GM18498 (cell line): ENCODE data around the gene WEE1.
A peak's percentile ranks its signal among the peaks of the same experiment; 100 is the strongest.

ENCODE experiments used
- ATAC-seq: cut with Tn5 transposase; IDR thresholded peaks from one replicate; pipeline ENCODE4 v1.9.1; 2021; ENCODE audit warnings: mild to moderate bottlenecking, moderate library complexity; ENCODE audit not compliant: unreplicated experiment

Gene WEE1

DNA sequence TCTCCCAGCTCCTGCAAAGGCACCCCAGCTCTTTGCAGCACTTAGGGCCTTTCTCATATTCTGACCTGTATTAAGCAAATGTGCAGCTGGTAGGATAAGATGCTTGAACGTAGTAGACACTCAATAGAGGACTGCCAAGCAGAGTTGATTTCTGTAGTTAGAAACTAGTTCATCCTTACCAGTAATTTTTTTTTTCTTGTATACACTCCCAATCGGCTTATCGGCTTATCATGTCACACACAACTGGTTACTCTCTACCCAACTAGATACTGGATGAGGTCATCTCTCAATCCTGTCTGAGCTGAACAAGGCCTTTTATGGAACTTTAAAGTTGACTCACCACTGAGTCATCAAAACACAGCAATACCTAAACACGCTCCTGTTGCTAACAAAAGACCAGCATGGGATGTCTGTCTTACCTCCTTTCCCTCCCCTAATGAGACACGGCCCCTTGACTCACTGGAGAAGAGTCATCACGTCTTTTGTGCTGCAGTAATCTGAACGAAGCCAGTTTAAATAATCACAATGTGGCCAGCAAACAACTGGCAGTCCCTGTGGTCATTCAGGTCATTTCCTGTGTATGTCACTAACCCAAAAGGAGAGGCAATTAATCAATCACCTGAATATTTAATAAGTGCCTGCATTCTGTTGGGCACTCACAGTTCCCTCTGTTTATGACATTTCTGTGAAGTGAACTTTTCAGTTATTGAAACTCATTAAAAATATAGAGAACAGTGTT lies 7.5 kb upstream of the WEE1 start:
- ATAC-seq = peak; percentile 83

DNA sequence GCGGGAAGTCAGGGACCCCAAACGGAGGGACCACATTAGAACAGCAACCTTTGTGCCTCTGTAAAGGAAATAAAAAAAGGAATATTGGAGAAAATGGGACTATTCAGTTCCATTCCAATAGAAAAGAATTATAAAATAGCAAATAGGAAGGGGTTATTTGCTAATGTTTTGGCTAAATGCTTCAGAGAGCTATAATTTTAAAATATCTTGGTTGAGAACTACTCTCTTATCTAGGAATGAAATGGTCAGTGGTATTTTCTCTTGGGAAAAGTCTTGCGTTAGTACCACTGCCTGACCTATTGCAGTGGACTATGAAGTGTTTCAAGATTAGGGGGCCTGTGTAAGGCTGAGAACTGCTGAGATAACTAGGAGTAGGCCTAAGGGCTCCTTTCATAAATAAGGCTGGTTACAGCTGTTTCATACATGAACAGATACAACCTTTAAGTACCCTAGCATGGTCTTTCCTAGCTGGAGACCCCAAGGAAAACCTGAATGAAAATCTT lies 6.9 kb upstream of the WEE1 start:
- ATAC-seq = no peak

DNA sequence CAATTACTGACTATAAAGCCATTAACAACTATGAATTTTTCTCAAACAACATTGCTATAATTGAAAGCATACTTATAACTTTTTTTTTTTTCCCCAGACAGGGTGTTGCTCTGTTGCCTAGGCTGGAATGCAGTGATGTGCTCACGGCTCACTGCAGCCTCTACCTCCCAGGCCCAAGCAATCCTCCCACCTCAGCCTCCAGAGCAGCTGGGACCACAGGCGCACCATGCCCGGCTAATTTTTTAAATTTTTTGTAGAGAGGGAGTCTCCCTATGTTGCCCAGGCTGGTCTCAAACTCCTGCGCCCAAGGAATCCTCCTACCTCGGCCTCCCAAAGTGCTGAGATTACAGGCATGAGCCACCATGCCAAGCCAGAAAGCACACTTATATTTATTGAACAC lies 6.1 kb upstream of the WEE1 start:
- ATAC-seq = no peak

DNA sequence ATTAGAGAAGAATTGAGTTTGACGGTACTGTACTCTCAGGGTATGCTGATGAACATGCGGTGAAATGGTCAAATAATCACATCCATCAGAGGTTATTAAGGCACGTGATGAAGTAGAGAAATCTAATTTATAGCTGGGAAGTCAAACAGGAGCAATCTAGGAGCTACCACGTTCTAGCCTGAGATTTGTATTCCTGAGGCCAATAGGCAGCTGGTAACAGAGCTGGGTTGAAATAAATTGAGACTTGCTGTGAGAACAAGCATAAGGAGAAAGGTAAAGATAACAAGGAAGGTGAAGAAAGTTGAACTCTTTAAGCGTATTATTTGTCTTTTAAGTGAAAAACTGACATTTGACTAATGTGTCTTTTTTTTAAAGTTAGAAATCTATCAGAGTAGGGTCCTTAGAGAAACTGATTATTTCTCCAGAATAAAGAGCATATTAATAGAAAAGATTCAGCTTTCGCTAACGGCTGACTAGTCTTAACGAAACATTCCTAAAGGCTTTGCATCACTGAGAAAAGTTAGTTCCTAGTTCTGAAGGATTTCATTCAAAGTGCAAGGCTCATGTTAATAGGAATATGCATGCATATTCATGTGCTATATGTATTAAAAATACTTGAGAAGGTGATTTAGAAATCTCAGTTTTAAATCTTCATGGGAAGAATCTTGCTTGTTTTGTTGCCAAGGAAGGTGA lies 5.2 kb upstream of the WEE1 start:
- no peak for ATAC-seq

DNA sequence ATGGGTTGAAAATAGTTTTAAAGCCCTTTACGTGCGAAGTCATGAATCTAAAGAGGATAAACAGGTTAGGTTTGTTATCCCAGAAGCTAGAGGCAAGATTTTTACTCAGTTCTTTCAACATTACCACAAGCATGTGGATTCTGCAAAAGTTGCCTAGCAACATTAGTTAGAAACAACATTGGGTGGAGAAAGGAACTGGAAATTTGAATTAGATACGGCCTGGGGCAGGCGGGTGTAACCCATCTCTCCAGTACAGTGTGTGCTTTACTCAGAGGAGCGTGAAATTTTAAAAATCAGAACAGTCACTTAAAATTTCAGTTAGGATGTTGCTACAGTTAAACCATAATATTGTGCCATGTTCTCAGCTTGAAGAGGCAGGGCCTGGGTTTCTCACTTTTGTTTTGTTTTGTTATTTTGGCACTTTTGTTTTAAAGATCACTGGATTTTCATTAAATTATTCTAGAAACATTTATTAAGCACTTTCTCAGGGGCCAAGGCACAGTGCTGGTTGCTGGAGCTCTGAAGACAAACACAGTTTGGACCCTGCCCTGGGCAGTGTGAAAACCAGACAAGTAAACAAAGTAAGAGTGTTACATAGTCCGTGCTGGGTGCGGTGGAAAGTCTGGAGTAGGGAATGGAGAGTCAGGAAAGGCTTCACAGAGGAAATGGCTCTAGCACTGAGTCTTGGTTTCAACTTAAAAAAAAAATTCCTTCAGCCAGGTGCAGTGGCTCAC lies 4.4 kb upstream of the WEE1 start:
- ATAC-seq = no peak

DNA sequence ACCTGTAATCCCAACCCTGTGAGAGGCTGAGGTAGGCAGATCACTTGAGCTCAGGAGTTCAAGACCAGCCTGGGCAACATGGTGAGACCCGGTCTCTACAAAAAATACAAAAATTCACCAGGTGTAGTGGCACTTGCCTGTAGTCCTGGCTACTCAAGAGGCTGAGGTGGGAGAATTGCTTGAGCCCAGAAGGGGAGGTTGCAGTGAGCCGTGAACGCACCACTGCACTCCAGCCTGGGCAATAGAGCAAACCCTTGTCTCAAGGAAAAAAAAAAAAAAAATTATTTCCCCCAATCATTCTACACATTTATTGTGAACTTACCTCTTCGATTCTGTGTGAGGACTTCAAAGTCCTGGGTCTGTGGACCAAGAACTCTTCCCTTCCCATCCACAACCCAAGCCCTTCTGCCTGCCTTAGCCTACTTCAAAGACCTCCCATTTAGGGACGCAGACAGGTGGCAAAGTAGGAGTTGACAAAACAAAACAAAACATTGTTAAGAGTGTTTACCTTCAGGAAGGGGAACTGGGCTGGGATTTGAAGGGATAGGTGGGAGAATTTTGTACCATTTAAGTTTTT lies 3.8 kb upstream of the WEE1 start:
- no peak for ATAC-seq

DNA sequence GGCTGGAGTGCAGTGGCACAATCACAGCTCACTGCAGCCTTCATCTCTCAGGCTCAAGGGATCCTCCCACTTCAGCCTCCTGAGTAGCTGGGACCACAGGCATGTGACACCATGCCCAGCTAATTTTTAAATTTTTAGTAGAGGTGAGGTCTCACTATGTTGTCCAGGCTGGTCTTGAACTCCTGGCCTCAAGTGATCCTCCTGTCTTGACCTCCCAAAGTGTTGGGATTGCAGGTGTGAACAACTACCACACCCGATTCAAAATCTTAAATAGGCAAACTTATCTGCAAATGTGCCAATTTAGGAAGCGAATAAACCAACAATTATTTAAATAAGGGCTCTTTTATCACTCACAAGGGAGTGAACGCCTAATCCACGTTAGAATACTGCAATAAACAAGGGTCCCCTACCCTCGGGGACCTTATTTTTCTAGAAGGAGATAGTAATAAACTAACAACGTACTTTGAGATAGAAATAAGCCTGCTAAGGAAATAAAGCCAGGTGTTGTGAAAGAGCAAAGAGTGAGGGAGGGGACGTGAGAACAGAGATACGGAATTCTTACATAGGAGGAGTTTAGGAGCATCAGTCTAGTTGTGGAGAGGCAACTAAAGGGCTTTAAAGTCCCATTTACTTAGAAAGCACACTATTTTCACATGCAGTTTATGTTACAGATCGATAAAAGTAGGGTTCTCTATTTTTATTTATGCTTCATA lies 3.0 kb upstream of the WEE1 start:
- ATAC-seq = no peak

DNA sequence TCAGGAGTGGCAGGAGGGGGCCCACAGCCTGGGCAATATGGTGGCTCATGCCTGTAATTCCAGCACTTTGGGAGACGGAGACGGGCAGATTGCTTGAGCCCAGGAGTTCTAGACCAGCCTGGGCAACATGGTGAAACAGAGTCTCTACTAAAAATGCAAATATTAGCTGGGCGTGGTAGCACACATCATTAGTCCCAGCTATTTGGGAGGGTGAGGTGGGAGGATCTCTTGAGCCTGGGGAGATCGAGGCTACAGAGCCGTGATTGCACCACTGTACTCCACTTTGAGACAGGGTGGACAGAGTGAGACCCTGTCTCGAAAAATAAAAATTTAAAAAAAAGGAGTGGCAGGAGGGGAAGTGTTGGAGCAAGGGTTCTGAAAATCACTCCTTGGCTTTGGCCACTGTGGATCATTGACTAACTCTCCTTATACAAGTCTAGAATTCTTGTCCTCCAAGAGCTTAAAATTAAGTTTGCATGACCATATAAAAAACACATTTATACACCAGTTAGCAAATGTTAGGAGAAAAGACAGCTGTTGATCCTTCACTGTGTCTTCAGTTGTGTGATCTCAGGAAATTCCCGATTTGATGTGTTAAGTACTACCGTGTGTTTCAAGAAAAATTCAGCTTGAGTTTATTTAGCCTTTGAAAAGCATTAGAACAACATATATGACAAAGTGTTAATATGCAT lies 2.3 kb upstream of the WEE1 start:
- ATAC-seq = no peak

DNA sequence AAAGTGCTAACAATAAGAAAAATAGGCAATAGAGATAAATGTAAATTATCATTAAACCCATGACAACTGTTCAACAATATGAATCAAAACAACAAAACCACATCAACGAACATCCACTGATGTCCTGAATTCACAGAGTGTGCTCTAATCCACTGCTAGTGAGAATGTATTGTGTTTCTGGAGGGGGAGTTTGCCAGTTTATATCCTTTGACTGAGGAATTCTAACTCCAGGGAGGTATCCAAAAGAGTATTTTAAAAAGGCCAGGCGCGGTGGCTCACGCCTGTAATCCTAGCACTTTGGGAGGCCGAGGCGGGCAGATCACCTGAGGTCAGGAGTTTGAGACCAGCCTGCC lies 1.7 kb upstream of the WEE1 start:
- no peak for ATAC-seq

DNA sequence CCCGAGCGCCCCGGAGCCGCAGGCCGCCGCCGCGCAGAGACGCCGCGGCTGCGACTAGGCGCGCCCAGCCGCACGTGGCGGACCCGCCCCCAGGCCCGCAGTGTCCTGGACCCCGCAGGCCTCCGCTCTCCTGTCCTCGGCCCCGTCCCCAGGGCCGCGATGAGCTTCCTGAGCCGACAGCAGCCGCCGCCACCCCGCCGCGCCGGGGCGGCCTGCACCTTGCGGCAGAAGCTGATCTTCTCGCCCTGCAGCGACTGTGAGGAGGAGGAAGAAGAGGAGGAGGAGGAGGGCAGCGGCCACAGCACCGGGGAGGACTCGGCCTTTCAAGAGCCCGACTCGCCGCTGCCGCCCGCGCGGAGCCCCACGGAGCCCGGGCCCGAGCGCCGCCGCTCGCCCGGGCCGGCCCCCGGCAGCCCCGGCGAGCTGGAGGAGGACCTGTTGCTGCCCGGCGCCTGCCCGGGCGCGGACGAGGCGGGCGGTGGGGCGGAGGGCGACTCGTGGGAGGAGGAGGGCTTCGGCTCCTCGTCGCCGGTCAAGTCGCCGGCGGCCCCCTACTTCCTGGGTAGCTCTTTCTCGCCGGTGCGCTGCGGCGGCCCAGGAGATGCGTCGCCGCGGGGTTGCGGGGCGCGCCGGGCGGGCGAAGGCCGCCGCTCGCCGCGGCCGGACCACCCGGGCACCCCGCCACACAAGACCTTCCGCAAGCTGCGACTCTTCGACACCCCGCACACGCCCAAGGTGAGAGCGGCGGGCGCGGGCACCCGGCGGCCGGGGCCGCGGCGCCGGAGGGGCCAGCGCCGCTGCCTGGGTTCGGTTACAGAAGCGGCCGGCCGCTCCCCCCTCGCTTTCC lies 528 bp downstream of the WEE1 start:
- peak; percentile 9 for ATAC-seq

DNA sequence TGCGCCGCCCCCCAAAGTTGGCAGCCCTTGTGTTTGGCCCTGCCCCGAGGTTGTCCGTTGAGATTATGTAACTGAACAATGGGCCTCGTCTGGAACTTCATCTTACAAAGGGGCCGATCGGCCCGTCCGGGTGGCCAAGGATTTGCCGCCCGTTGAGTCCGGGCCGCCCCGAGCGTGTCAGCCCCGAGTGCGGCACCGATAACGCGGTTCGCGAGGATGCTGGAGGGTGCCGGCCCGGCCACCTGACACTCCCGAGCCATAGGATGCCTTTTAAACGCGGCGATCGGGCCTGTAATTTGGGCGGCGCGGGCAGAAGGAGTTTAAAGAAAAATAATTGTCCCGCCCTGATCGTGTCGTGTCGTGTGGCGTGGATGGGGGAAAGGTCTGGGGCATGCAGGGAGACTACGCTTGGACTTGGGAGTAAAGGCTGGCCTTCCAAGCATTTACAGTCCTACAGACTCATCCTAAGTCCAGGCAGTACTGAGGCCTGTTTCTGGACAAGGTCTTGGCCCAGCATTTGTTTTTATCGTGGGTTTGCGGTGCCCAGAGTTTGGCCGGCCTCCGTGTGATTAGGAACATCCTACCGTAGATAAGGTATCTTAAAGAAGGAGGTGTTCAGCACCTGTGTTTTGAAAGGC lies 1.3 kb downstream of the WEE1 start:
- ATAC-seq = no peak

DNA sequence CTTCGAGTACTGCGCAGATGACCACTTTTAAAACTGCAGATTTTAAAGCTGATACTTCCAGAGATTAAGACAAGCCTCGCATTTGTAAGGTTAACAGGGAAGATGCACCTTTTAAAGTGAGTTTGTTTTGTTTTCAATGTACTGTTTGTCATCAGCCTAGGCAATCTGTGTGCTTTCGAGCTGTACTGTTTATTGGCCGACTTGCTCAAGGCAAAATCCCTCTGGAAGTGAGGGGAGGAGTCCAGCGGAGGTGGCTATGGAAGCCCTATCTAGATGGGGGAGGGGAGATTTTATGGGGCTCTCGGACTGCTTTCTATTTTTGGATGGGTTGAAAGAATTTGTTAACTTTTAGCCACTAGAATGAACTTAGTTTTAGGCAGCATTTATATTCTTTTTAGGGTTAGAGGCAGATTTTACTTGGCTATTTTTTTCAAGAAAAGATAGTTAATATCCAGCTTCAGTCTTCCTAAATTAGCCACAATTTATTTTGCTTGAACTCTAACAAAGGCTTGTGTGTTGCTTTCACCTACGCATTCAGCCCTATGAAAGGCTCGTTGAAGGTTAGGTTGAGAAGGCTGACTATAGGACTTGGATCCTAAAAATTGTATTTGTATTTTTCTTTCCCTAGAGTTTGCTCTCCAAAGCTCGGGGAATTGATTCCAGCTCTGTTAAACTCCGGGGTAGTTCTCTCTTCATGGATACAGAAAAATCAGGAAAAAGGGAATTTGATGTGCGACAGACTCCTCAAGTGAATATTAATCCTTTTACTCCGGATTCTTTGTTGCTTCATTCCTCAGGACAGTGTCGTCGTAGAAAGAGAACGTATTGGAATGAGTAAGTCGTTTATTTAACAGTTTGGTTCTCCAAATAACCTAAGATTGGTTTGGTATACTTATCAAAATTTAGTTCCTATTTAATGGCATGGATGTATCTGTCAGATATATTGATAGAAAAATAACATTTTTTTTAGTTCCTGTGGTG lies 2.1 kb downstream of the WEE1 start:
- ATAC-seq = no peak

DNA sequence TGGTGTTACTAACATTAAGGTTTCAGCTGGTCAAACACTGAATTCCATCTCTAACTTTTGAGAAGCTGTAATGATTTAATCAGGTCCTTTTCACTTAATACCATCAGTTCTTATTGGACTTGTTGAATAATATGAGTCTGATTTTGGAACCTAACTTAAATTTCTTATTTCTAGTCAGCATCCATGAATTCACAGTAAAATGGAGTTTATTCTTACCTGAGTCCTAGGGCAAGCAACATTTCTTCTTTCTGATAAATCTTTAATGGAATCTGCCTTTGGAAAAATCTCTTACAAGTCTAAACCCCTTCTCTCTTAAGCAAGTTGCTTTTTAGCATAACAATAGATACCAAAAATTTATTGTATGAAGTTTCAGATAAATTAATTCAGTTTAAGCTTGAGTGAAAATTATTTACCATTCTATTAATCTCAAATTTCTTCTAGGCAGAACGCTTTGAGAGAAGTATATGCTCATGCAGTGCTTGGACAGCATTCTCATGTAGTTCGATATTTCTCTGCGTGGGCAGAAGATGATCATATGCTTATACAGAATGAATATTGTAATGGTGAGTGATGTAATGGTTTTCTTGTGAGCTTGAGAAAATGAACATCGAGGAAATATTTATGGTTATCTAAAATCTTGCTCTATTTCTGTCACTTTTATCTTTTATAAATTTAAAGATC lies 3.4 kb downstream of the WEE1 start:
- ATAC-seq = no peak

DNA sequence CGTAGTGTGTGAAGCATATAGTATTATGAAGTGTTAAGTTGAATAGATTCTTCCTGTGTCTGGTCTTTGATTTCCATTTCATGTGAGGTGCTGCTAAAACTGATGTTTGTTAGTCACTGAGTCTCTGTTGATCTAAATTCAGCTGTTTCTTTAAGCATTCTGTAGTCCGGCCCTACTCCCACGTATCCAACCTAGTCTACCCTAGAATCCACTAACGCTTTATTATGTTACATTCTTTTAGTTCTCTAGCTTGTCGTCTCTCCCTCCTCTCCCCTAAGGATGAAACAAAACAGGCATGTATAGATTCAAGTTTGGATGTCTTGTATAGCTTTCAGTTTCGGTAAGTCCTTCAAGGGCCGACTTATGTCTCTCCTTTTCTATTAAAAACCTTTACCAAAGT lies 4.1 kb downstream of the WEE1 start:
- ATAC-seq = no peak

DNA sequence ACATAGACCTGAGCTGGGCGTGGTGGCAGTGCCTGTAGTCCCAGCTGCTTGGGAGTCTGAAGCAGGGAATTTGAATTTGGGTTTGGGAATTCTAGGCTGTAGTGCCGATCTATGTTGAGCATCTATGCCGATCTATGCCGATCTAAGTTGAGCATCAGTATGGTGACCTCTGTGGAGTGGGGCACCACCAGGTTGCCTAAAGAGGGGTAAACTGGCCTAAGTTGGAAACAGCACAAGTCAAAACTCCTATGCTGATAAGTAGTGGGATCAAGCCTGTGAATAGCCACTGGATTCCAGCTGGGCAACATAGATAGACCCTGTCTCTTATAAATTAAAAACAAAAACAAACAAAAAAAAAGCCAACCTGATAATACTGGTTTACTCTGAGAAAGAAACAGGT lies 7.4 kb downstream of the WEE1 start:
- ATAC-seq = no peak

DNA sequence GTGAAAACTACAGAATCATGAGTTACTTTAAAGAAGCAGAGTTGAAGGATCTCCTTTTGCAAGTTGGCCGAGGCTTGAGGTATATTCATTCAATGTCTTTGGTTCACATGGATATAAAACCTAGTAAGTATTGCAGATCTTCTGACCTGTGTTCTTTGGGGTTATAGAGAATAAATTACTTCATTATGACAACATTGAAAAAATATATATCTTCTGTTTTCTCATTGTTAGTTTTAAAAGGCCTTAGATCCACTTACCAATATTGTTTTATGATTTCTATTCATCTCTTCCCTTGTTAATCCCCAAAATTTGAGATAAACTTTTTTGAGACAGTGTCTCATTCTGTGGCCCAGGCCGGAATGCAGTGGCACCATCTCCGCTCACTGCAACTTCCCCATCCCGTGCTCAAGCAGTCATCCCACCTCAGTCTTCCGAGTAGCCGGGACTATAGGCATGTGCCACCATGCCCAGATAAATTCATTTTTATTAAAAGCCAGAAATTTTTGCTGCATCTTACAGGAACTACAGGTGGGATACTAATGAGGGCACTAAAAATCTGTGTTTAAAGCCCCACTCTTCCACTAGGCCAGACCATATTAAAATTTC lies 8.2 kb downstream of the WEE1 start:
- no peak for ATAC-seq

DNA sequence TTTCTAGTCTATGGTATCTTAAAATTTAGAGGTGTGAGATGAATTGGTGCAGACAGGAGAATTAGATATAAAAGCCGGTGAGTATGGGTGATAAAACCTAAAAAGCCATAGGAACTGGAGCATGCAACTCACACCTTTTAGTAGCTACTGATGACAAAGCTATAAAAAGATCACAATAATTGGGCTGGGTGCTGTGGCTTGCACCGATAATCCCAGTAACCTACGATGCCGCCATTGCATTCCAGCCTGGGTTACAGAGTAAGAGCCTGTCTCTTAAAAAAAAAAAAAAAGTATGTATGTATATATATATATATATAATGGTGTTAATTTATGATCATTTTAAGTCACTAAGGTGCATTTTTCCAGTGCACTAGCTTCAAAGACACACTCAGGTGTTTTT lies 17.2 kb downstream of the WEE1 start:
- no peak for ATAC-seq
